Testis (tissue), 3 donors: ENCODE measurements around the gene THAP11. TPM values are rescaled to one million over a fixed set of nuclear protein-coding genes. Genes with fewer than 3 reads are reported as not detected.

Experiments
- DNase-seq: peaks from one replicate; pipeline ENCODE4 v3.0.0-alpha.2; 2019
- H3K27ac ChIP-seq, 2 donors: fragments of 200-600 bp; sonication (generic); one replicate each; pipeline ENCODE4 v1.5.1; 2019
- H3K27me3 ChIP-seq: fragments of 200-600 bp; sonication (generic); one replicate; pipeline ENCODE4 v1.5.1; 2019
- H3K36me3 ChIP-seq: fragments of 200-600 bp; sonication (generic); one replicate; pipeline ENCODE4 v1.5.1; 2017; ENCODE audit warnings: low read depth; ENCODE audit errors: missing control alignments
- H3K4me1 ChIP-seq: fragments of 200-600 bp; sonication (generic); one replicate; pipeline ENCODE4 v1.5.1; 2019
- H3K4me3 ChIP-seq, 2 donors: fragments of 200-600 bp; sonication (generic); one replicate each; pipeline ENCODE4 v1.5.1; 2017 to 2019
- H3K9me3 ChIP-seq: fragments of 200-600 bp; sonication (generic); one replicate; pipeline ENCODE4 v1.5.1; 2017
- CTCF ChIP-seq, 3 experiments: fragments of 450-650 bp in 2 of 3; fragments of 200-600 bp in 1 of 3; sonication (generic) in 1 of 3; IDR thresholded peaks; one replicate each; pipeline ENCODE4 v1.5.1; 2016 to 2019; ENCODE audit warnings: antibody characterized with exemption in 3 of 3, mild to moderate bottlenecking in 2 of 3, moderate library complexity in 1 of 3
- POLR2A ChIP-seq: fragments of 450-650 bp; IDR thresholded peaks from one replicate; pipeline ENCODE4 v1.6.1; 2017; ENCODE audit warnings: antibody characterized with exemption, mild to moderate bottlenecking, moderate library complexity
- WGBS, 2 donors: methylation state at CpG; one replicate each; pipeline ENCODE4 v1.1.5; 2018; 5-methylcytosine and 5-hydroxymethylcytosine counted together
- intact Hi-C: fragments of 100-400 bp; cut with DNase I; formaldehyde crosslinking; loops from one replicate; pipeline ENCODE4 v1.15.1; 2023; ENCODE audit warnings: low total_unique reads
- polyA plus RNA-seq: library from polyadenylated mRNA; stranded (reverse); fragments of 350-450 nt; fragmentation: Illumina TruSeq; extraction: RNeasy Lipid Tissue Mini Kit (QIAGEN cat#74804); gene quantifications from one replicate; pipeline ENCODE4 v1.2.3, GENCODE V29; 2014; ENCODE audit warnings: low read depth, low replicate concordance; ENCODE audit not compliant: insufficient read depth
- total RNA-seq, 2 donors: library from RNA; depleted of rRNA; stranded (reverse); fragments of >200 nt; gene quantifications; one replicate each; pipeline ENCODE4 v1.2.3, GENCODE V29; 2016

THAP11 gene
- total and polyA plus RNA-seq, 3 donors from 2014 or later: 24.0 to 59.7 (median 56.8) TPM

GRCh38 chr16:67845291-67846062, 3.4 kb downstream of the THAP11 start:
- WGBS, 2 donors: 46 to 56% methylated on average over 5 of the region's 5 CpGs
- DNase-seq: no peak
- no peaks in the 10 kb centered on the region for H3K27me3 ChIP-seq
- no peak for TF ChIP-seq POLR2A
- no peak for TF ChIP-seq CTCF (IDR thresholded peaks at IDR 0.05)
- H3K36me3 ChIP-seq: no peaks in the 10 kb centered on the region
- intact Hi-C loops: no loop called here
- peak overlapping the region in 1 of 2 donors; percentile 88 for H3K4me3 ChIP-seq
- H3K27ac ChIP-seq: peak overlapping the region; percentile 89 to 99
- peaks cover 47% of the 10 kb centered on the region for H3K4me1 ChIP-seq
- no peaks in the 10 kb centered on the region for H3K9me3 ChIP-seq

GRCh38 chr16:67846063-67846319, 3.9 kb downstream of the THAP11 start:
- H3K4me3 ChIP-seq: peak overlapping the region; percentile 88
- no peaks in the 10 kb centered on the region for H3K9me3 ChIP-seq
- 5 to 7% methylated on average over 2 of the region's 2 CpGs for WGBS, 2 donors
- peak overlapping the region; percentile 89 to 99 for H3K27ac ChIP-seq
- no peak for DNase-seq
- no peak for TF ChIP-seq CTCF (IDR thresholded peaks at IDR 0.05)
- TF ChIP-seq POLR2A: no peak
- H3K4me1 ChIP-seq: peaks cover 47% of the 10 kb centered on the region
- H3K27me3 ChIP-seq: no peaks in the 10 kb centered on the region
- no peaks in the 10 kb centered on the region for H3K36me3 ChIP-seq
- intact Hi-C loops: no loop called here

GRCh38 chr16:67846320-67847063, 4.4 kb downstream of the THAP11 start, which contains the start of gene NUTF2:
NUTF2 (plus strand) TSS chr16:67846933; CDS start chr16:67865131, 18,198 bp downstream.
- H3K36me3 ChIP-seq: no peaks in the 10 kb centered on the region
- 1 to 6% methylated on average over 7 to 44 of the region's 57 CpGs for WGBS, 2 donors
- H3K9me3 ChIP-seq: no peaks in the 10 kb centered on the region
- intact Hi-C loops: no loop called here
- no peaks in the 10 kb centered on the region for H3K27me3 ChIP-seq
- H3K27ac ChIP-seq: peak within 1 kb of the TSS; percentile 89 to 99
- peaks cover 47% of the 10 kb centered on the region for H3K4me1 ChIP-seq
- no peak for TF ChIP-seq POLR2A
- peak in 2 of 3 experiments; percentile 9 to 18 for TF ChIP-seq CTCF (IDR thresholded peaks at IDR 0.05)
- peak within 1 kb of the TSS; percentile 88 for H3K4me3 ChIP-seq
- DNase-seq: peak; percentile 96

- DNase-seq: peak; percentile 70
- H3K27me3 ChIP-seq: no peaks in the 10 kb centered on the region
- TF ChIP-seq CTCF (IDR thresholded peaks at IDR 0.05) (no peak), POLR2A (no peak)
- WGBS, 2 donors: 0 to 1% methylated on average over 2 to 36 of the region's 62 CpGs
- peak within 1 kb of the TSS; percentile 88 for H3K4me3 ChIP-seq
- H3K27ac ChIP-seq: peak within 1 kb of the TSS; percentile 89 to 99
- intact Hi-C loops: no loop called here
- no peaks in the 10 kb centered on the region for H3K36me3 ChIP-seq
- H3K4me1 ChIP-seq: peaks cover 47% of the 10 kb centered on the region
- no peaks in the 10 kb centered on the region for H3K9me3 ChIP-seq
These were observed 5.1 kb downstream of the THAP11 start, which contains the start of gene CENPT for GRCh38 chr16:67847064-67847861. CENPT (minus strand) TSS chr16:67847693; CDS start chr16:67833859, 13,834 bp downstream.
